MM.1S (cell line): ENCODE measurements around the gene PALD1.

Experiments
- DNase-seq: peaks from one replicate; pipeline ENCODE4 v3.0.0-alpha.2; 2015
- H2AFZ ChIP-seq: fragments of 300-600 bp; sonication (generic); 2 replicates; pipeline ENCODE4 v1.6.0; 2016; ENCODE audit warnings: antibody characterized with exemption, low read length
- H3F3A ChIP-seq: fragments of 300-600 bp; sonication (generic); 2 replicates; pipeline ENCODE4 v1.6.1; 2016; ENCODE audit warnings: mild to moderate bottlenecking, antibody characterized with exemption, low read length, moderate library complexity, mixed read lengths; ENCODE audit not compliant: insufficient read depth
- H3K27ac ChIP-seq: fragments of 300-600 bp; sonication (generic); 2 replicates; pipeline ENCODE4 v1.5.1; 2016; ENCODE audit warnings: mild to moderate bottlenecking, low read length
- H3K27me3 ChIP-seq: fragments of 300-600 bp; sonication (generic); replicated peaks from 2 replicates; pipeline ENCODE4 v1.6.0; 2016; ENCODE audit warnings: low read length; ENCODE audit not compliant: insufficient read depth
- H3K36me3 ChIP-seq: fragments of 300-600 bp; sonication (generic); replicated peaks from 2 replicates; pipeline ENCODE4 v1.6.1; 2016; ENCODE audit warnings: mild to moderate bottlenecking, low read length, mixed read lengths; ENCODE audit not compliant: insufficient read depth
- H3K4me1 ChIP-seq: fragments of 300-600 bp; sonication (generic); 2 replicates; pipeline ENCODE4 v1.6.1; 2016; ENCODE audit warnings: low read length, mixed read lengths
- H3K4me2 ChIP-seq: fragments of 300-600 bp; sonication (generic); 2 replicates; pipeline ENCODE4 v1.6.0; 2016; ENCODE audit warnings: low read depth, low read length
- H3K4me3 ChIP-seq: fragments of 300-600 bp; sonication (generic); 2 replicates; pipeline ENCODE4 v1.5.1; 2016; ENCODE audit warnings: low read length, mixed read lengths
- H3K79me2 ChIP-seq: fragments of 300-600 bp; sonication (generic); 2 replicates; pipeline ENCODE4 v1.6.1; 2016; ENCODE audit warnings: mixed run types, low read length, mixed read lengths
- H3K9ac ChIP-seq: fragments of 300-600 bp; sonication (generic); 2 replicates; pipeline ENCODE4 v1.6.1; 2016; ENCODE audit warnings: low read length, mixed read lengths
- H3K9me2 ChIP-seq: fragments of 300-600 bp; sonication (generic); replicated peaks from 2 replicates; pipeline ENCODE4 v1.6.1; 2016; ENCODE audit warnings: mild to moderate bottlenecking, low read length, mixed read lengths; ENCODE audit not compliant: insufficient read depth
- H3K9me3 ChIP-seq: fragments of 300-600 bp; sonication (generic); replicated peaks from 2 replicates; pipeline ENCODE4 v1.6.1; 2016; ENCODE audit warnings: mild to moderate bottlenecking, low read length, mixed read lengths; ENCODE audit not compliant: insufficient read depth
- H4K20me1 ChIP-seq: fragments of 300-600 bp; sonication (generic); 2 replicates; pipeline ENCODE4 v1.6.1; 2016; ENCODE audit warnings: mild to moderate bottlenecking, low read length, moderate library complexity, mixed read lengths; ENCODE audit not compliant: insufficient read depth
- EZH2 ChIP-seq: fragments of 300-600 bp; sonication (generic); optimal IDR thresholded peaks from 2 replicates; pipeline ENCODE3; 2017; ENCODE audit warnings: low read depth, mild to moderate bottlenecking, antibody characterized with exemption, low read length, mixed read lengths
- EZH2phosphoT487 ChIP-seq: fragments of 300-600 bp; sonication (generic); IDR thresholded peaks from 2 replicates; pipeline ENCODE4 v1.6.1; 2018; ENCODE audit warnings: antibody characterized with exemption, low read length
- TF ChIP-seq, protein P1 (sequence below): fragments of 300-600 bp; sonication (generic); IDR thresholded peaks from 2 replicates; pipeline ENCODE4 v1.5.1; 2016; ENCODE audit warnings: antibody characterized with exemption, low read length, mixed read lengths

PALD1 gene

DNA sequence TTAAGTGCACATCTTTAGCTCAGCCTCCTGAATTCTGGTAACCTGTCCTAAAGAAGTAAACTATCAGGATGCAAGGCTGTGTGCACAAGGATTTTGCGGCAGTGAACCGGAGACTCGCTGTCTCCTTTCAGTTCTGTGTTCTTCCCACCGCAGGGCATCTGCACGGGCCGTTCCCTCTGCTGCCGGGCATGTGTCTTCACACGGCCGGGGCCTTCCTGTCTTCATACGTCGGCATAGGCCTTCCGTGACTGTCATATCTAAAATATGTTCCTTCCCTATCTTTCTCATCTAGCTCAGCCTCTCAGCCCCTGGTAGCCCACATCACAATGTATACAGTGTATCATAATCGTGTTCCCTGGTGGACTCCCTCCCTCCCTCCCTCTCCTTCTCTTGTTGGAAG, 16.4 kb downstream of the PALD1 start:
- H3F3A ChIP-seq, result peaks cover 60% of the 10 kb centered on the region
- no peaks in the 10 kb centered on the region for H3K9me3 ChIP-seq
- peak overlapping the region; percentile 54 for H3K4me3 ChIP-seq
- peak overlapping the region; percentile 74 for H3K9ac ChIP-seq
- H3K36me3 ChIP-seq, result no peaks in the 10 kb centered on the region
- peaks cover 90% of the 10 kb centered on the region for H3K4me1 ChIP-seq
- peak overlapping the region; percentile 98 for H3K4me2 ChIP-seq
- no peak overlapping the region for H2AFZ ChIP-seq
- H3K27me3 ChIP-seq, result no peaks in the 10 kb centered on the region
- peak; percentile 69 for DNase-seq
- H4K20me1 ChIP-seq, result no peaks in the 10 kb centered on the region
- peaks cover 90% of the 10 kb centered on the region for H3K79me2 ChIP-seq
- H3K9me2 ChIP-seq, result no peaks in the 10 kb centered on the region
- peak overlapping the region; percentile 98 for H3K27ac ChIP-seq
- no peak for TF ChIP-seq EZH2
- TF ChIP-seq EZH2phosphoT487, result no peak
- TF ChIP-seq, protein P1, sequence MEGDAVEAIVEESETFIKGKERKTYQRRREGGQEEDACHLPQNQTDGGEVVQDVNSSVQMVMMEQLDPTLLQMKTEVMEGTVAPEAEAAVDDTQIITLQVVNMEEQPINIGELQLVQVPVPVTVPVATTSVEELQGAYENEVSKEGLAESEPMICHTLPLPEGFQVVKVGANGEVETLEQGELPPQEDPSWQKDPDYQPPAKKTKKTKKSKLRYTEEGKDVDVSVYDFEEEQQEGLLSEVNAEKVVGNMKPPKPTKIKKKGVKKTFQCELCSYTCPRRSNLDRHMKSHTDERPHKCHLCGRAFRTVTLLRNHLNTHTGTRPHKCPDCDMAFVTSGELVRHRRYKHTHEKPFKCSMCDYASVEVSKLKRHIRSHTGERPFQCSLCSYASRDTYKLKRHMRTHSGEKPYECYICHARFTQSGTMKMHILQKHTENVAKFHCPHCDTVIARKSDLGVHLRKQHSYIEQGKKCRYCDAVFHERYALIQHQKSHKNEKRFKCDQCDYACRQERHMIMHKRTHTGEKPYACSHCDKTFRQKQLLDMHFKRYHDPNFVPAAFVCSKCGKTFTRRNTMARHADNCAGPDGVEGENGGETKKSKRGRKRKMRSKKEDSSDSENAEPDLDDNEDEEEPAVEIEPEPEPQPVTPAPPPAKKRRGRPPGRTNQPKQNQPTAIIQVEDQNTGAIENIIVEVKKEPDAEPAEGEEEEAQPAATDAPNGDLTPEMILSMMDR, result no peak

DNA sequence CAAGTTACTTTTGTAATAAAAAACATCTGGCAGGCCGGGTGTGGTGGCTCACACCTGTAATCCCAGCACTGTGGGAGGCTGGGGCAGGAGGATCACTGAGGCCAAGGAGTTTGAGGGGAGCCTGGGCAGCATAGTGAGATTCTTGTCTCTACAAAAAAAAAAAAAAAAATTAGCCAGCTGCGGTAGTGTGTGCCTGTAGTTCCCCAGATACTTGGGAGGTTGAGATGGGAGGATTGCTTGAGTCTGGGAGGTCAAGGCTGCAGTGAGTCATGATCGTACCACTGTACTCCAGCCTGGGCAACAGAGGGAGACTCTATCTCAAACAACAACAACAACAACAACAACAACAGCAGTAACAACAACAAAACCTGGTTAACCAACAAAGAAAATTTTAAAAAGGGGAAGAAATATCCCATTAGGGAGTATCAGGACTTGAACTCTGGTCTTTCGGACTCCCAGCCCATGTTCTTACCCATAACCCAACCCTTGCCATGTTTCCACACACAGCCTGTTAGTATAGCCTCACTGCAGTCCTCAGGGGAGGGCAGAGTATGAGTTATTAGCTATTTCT, 17.2 kb downstream of the PALD1 start:
- Histone ChIP-seq H3K4me2 (peak overlapping the region; percentile 98; the same call in 1 of the 2 replicates), H3K79me2 (peaks cover 90% of the 10 kb centered on the region), H3K36me3 (no peaks in the 10 kb centered on the region), H4K20me1 (no peaks in the 10 kb centered on the region), H3K9me3 (no peaks in the 10 kb centered on the region), H3K27me3 (no peaks in the 10 kb centered on the region), H3K4me1 (peaks cover 92% of the 10 kb centered on the region), H2AFZ (no peak overlapping the region), H3K9me2 (no peaks in the 10 kb centered on the region), H3K9ac (peak overlapping the region; percentile 74; the same call in 1 of the 2 replicates), H3K4me3 (no peak overlapping the region), H3K27ac (peak overlapping the region; percentile 98; the same call in 1 of the 2 replicates), H3F3A (peaks cover 65% of the 10 kb centered on the region)
- DNase-seq, result no peak
- TF ChIP-seq, protein P1, result no peak
- TF ChIP-seq EZH2, result no peak
- TF ChIP-seq EZH2phosphoT487, result no peak

DNA sequence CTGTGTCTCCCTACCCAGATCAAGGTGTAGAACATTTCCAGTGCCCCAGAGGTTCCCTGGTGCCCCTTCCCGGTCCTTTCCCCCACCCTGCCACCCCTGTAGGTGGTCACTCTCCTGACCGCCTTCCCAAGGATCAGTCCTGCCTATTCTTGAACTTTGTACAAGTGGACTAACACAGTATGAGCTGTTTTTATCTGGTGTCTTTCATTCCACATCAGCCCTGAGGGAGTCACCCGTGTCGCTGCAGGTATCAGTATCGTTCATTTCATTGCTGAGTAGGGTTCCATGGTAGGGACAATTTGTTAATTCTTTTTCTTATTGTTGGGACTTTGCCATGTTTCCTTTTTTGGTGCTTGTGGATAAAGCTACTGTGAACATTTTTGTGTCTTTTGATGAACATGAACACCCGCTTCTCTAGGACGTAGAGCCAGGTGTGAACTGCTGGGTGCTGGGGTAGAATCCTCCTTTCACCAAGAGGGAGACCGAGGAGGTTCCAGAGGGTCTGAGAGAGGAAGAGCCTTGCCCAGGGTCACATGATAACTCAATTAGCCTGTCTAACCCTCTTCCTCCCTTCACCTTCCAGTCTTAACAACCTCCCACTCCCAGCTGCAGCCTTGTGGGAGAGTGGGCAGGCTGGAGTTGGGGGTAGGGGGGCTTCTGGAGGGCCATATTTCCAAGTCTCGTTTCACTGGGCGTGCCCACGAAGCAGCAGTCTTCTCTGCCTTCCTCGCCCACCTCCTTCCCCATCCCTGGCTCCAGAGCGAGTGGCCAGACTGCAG, 18.0 kb downstream of the PALD1 start:
- Histone ChIP-seq H3K4me1 (peaks cover 93% of the 10 kb centered on the region), H3K27ac (peak overlapping the region; percentile 26; the same call in 1 of the 2 replicates), H4K20me1 (no peaks in the 10 kb centered on the region), H2AFZ (no peak overlapping the region), H3F3A (peaks cover 60% of the 10 kb centered on the region), H3K9ac (no peak overlapping the region), H3K36me3 (no peaks in the 10 kb centered on the region), H3K4me2 (no peak overlapping the region), H3K4me3 (no peak overlapping the region), H3K9me2 (no peaks in the 10 kb centered on the region), H3K9me3 (no peaks in the 10 kb centered on the region), H3K27me3 (no peaks in the 10 kb centered on the region), H3K79me2 (peaks cover 90% of the 10 kb centered on the region)
- DNase-seq, result no peak
- no peak for TF ChIP-seq EZH2
- no peak for TF ChIP-seq EZH2phosphoT487
- TF ChIP-seq, protein P1, result no peak
